Femur (tissue), 1 donor: ENCODE results near the gene INPP4A.

ENCODE experiments used
- DNase-seq: peaks from one replicate; pipeline ENCODE4 v3.0.0-alpha.2; 2017

Gene INPP4A

DNA sequence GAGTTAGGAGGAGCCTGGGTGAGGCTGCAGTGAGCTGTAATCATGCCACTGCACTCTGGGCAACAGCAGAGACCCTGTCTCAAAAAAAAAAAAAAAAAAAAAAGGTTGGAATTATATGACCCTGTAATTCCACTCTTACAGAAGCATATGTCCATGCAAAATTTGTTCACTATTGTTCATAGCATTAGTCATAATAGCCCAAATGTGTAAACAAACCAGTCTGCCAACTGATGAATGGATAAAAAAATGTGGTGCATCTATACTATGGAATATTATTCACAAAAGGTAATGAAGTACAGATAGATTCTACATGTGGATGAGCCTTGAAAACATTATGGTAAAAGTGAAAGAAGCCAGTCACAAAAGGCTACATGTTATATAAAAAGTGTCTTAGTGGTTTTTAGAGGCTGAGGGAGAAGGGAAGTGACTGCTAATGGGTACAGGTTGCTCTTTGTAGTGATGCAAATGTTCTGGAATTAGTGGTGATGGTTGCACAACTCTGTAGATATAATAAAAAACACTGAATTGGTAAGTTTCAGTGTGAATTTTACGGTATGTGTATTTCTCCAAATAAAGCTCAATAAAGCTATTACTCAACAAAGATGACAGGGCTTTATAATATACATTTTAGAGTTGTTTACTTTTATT, 154.2 kb downstream of the INPP4A start:
- DNase-seq, result no peak

DNA sequence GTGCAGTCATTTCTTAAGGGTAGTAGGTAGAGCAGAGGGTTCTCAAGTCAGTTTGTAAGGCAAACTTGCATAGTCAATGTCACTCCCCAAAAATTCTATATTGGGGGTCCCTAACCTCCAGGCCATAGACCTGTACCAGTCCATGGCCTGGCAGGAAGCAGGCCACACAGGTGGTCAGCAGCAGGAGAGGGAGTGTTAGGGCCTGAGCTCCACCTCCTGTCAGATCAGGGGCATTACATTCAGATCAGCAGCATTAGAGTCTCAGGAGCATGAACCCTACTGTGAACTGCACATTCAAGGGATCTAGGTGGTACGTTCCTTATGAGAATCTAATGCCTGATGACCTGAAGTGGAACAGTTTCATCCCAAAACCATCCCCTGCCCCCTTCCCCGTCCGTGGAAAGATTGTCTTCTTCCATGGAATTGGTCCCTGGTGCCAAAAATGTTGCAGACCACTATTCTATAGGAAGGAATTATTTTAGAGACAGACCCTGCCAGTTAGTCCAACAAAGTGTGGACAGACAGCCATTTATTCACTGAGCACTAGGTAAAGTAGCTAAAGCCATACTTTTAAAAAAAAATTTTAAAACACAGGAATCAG, 157.0 kb downstream of the INPP4A start:
- no peak for DNase-seq

DNA sequence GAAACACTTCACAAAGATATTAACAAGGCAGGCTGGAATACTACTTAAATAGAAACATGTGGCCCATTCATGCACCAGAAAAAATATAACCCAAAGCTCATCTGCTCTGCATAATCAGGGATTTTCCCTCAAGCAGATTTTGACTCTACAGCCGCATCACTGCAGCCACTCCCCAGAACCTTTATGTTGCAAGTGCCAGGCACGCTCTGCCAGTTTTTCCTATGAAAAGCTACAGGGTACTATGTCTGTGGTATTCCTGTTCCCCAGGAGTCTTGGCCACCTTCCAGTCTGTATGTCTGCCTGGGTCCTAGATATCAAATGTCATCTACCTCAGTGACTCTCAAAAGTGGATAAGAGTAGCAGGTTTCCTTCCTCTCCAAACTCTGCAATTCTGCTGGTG, 159.9 kb downstream of the INPP4A start:
- DNase-seq, result no peak

DNA sequence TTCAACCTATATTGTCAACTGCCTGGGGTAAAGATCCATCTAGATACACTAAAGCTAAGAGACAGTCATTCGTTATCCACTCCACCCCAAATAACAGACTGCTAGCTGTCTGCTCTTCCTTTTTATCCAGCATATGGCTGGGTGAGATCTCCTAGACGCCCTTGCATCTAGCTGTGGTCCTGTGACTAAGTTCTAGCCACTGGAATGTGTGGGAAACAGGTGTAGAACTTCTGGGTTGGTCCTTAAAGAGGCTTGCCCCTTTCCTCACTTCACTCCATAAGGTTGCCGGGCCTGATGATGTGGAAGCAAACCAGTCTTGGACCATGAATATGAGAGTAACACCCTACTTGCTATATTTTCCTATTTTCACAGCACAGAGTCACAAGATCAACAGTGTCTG, 160.4 kb downstream of the INPP4A start:
- no peak for DNase-seq

DNA sequence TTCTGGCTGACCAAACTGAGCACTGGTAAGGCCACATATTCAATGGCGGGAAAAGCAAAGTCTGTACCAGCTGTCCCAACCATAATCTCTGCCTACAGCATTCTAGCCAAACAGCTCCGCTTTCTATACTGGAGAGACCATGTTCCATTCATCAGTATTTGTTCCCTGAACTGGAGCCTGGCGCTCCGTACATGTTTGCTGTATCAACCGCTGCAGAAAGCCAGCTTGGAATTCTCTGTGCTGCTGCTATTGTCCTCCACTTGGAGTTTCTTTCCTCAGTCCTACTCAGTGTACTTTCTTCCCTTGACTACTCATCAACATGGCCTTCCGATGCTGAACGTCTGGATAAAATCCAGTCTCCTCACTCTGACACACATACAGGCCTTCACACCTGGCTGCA, 161.8 kb downstream of the INPP4A start:
- no peak for DNase-seq

DNA sequence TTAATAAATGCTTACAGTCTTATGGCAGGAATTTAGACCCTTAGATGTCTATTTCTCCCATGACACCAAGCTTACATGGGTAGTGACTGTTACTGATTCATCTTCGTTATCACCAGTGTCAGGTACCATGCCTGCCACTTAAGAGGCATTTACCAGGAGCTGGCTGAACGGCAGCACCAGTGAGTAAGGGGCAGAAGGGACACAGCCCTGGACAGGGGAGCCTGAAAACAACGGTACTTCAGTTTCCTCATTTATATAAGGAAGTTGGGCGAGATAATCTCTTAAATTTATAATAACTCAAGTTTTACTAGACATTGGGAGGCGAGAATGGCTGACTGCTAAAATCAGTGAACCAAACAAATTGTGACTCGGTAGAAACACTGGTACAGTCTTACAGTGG, 162.4 kb downstream of the INPP4A start:
- no peak for DNase-seq

DNA sequence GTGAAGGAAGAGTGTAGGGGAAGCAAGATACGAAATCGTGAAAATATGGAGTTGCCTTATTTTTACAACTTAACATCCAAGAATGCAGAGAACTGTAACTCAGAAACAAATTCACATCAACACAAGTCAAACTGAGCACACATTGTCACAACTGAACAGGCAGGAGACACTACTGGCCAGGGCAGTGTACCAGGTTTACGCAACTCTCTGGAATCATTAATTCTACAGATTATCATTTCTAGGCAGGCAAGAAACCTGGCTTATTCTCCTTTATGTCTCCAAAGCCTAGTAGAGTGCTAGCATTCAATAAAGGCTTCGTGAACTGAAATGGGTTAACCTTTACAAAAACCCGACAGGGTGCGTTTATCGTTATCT, 163.1 kb downstream of the INPP4A start:
- no peak for DNase-seq

DNA sequence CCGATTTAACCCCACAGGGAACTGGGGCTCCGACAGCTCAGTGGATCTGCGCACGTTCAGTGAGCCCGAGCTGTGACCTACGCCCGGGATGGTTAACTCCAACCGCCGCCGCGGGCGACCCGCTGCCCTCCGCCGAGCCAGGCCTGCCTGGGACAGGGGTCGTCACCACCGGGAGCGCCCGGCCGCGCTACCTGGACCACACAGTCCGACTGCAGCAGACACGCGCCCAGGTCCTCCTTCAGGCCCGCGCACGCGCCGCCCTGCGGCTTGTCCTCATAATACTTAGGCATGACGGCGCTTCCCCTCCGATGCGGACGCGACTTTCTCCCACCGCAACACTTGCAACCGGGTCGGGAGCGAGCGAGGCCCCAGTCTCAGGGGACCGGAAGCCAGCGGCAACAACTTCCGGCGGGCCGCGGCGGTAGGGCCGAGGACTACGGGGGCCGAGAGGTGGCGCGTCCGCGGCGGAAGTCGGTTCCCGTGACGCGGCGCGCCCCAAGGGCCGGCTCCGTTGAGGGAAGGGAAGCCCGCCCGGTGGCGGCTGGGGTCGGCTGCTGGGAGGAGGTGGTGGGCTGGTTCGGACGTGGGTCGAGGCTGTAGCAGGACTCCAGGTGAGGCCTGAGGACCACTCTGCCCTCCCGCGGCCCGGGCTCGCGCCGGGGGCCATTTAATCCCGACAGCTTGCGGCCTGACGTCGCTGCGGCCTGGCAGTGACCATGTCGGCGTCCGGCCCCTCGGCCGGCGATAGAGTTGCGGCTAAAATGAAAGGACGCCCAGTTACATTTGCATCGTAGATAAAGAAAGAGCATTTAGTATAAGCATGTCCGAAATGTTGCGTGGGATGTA, 163.7 kb downstream of the INPP4A start, which contains the start of the genes COA5 and UNC50:
COA5 (minus strand) TSS at position 397 of the 846 bp plus-strand sequence; CDS start at position 290, 107 bp downstream.
UNC50 (plus strand) TSS at position 474 of the 846 bp plus-strand sequence. CDS start 1,171 bp downstream, outside the sequence.
- DNase-seq, result peak; percentile 92

DNA sequence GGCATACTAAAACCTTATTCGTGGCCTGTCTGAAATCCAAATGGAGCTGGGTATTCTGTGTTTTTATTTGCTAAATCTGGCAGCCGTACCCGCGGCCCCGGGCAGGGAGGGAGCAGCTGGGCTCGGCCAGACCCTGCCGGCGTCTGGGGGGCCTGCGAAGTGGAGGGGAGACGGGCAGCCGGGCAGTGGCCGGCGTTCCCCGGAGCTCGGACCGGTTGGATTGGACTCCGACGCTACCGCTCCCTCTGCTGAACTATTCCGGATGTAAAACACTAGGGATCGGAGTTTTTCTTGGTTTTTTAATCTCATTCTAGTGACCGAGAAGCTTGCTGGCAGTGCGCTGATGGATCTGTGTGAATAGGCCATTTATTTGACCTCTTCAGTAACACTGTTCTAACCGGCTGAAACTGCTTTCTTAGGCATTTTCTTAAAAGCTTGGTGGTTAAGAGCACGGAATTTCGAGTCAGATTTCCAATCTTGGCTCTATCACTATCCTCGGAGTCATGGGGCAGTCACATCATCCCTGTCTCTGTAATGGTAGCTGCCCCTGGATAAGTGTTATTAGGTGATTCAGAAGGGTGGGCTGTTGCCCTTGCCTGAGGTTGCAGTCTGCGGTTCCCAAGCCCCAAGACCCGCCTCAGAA, 164.4 kb downstream of the INPP4A start:
- DNase-seq, result peak; percentile 54

DNA sequence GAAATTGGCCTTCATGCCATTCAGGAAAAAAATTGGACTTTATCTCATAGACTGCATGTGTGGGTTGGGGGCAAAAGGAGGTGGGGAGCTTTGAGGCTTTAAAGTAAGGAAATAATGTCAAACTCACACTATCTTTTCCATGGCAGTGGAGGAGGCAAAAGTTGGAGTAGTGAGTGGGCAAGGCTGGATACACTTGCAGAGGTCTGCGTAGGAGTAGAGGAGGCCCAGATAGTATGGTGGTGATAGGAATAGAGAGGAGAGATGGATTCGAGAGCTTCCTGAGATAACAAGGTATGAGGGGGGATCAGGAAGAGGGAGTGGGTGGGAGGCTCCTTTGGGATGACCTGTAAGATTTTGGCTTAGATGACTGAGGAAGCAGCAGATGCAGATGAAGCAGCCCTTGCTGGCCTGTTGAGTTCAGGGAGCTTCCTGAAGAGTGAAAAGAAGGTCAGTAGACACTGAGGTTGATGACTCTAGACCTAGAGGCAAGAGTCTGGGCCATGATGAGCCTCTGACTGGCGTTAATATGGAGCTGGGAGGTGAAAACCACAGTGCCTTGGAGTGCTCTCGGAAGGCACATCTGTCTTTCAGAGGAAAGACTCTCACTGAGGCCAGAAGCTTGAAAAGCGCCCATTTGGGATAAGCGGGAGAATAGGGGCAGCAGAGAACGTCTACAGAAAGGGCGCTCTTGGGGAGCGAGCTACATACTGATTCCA, 169.5 kb downstream of the INPP4A start:
- no peak for DNase-seq

DNA sequence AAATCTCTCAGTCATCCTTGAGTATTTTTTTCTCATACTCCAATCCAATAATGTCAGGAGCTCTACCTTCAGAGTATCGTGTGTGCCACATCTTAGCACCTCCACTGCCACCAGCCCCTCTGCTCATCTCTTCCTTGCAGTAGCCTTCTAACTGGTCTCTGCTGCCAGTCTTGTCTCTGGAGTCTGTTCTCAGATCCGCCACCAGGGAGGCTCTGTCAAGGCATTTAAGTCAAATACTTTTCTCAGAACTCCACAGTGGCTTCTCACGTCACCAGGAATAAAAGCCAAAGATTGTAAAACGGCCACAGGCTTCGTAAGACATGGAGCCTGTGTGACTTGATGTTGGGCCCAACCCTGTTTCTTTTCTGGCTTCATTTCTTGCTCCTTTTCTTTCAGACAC, 170.8 kb downstream of the INPP4A start:
- no peak for DNase-seq

DNA sequence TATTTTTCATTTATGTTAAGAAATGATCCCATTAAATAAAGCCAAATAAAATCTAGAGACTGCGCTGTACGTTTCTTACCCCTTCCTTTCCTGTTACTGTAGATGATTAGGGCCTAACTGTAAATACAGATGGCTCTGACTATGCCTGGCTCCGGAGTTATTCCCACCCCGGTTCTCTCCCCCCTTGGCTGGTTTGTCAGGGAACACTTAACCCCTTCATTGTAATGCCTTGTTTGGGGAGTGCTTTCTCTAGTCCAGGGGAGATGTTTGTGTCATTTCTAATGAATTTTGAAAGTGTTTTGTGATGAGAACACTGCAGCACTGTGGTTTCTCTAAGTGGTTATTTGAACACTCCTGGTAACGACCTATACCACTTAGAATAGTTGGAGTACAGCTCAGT, 172.5 kb downstream of the INPP4A start:
- no peak for DNase-seq

DNA sequence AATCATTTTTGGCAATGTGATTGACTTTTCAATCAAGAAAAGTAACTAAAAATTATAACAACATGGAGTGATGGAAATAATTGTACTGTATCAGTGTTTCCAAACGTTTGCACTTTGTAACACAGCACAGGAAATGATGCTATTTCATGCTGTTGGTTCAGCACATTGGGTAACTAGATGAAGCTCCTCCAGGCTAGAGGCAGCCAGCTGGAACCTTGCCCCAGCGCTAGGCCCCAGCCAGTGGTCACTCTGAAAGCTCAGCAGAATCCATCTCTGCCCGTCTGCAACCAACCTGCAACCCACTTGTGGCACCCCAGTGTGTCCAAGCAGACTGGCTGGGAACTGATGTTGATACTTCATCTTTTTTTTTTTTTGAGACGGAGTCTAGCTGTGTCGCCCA, 179.0 kb downstream of the INPP4A start:
- no peak for DNase-seq

DNA sequence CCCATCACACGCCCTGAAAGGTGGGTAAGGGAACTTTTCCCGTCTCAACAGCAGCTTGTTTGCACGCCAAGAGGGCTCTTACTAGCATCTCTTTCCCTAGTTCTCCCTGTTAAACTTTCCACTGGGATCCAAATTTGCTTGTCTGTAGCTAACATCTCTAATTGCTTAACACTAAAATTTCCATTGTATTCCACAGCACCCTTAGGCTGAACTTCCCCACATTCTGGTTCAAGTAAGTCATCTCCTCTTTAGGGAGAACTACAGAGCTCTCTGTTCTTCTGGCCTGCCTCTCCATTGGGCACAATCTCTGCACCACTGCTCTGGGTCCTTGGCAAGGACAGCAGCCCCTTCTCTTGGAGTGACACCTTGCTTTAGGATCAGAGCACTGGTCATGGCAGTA, 187.7 kb downstream of the INPP4A start:
- DNase-seq, result no peak

DNA sequence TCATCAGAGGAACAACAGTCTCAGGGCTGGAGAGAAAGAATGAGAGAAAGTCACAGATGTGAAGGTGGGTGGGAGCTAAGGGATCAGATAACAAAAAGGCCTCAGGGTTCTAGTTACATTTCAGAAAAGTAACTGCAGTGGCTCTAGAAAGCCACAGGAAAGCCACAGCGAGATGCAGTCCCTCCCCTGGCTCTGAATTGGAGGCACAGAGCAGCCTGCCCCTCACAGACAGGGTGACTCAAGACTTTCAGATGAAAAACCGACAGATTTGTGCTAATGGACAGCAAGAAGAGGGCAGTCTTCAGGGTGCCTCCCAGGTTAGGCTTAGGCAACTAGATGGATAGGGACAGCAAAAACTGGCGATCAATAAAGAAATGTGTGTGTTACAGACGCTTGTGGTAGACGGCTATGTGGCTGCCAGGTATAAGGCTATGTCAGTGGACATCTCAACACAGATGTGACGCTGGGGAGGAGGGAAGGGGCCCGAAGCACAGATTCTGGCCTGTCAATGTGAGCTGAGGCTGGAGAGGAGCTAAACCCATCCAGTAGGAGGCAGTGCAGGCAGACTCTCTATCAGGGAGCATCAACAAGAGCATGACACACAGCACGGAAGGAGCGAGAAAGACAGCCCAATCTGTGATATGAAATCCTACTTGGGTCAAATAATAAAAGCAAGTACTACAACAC, 189.9 kb downstream of the INPP4A start:
- no peak for DNase-seq

DNA sequence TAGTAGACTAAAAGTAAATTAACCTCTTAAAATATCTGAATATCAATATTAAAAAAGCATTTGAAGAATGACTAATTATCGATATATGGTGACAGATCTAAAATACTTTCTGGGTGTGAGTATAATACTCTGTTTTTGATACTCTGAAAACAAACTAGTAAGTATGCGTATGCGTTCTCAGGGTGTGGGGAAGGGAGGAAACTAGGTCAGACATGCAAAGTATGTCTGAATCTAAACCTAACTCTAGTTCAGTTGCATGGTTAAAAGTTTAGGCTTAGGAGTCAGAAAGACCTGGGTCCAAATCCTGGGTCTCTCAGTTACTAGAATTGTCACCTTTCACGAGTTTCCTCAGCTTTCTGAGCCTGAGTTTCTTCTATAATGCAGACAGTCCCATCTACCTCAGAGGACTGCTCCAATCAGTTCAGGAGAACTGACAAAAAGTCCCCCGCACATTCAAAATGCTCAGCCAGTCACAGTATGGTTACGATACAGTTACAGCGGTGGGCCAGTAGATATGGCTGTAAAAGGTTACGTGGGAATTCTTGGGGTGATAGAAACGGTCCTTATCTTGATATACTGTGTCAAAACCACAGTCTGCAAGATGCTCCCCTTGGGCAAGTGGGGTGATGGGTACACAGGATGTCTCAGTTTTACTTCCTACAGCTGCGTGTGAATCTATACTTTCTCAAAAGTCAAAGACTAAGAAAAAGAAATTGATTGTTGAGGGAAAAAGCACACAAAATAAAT, 192.9 kb downstream of the INPP4A start:
- DNase-seq, result no peak

DNA sequence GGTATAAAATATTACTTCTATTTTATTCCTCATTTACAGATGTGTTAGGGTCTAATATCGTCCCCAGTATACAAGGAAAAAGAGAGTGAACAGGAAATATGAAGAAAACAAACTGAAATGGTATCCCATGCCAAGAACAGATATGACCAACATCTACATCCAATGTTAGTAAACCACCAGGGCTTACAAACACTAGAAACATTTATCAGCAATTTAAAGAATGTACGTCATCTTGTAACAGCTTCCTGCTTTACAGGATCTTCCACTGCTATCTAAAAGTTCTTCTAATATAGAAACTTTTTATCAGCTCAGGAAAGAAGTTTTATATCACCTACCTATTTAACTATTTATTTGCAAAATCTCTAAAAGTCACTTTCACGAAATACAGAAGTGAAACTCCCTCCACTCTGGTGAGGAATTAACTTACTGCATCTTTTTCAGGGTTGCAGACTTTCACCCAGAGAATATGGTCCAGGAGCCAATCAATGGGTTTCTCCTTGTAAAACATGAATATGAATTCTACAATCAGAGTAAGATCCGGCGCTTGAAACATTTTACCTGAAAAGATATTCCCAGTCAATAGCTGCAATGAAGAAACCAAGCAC, 198.9 kb downstream of the INPP4A start:
- DNase-seq, result no peak
